SKM-1 treated with dmso at 0.1 percent for 144 hours (cell line): ENCODE results near the gene SLC13A3.

Experiments used
- DNase-seq: peaks from one replicate; lab custom pipeline; 2025; ENCODE audit not compliant: unreplicated experiment; lab: John Stamatoyannopoulos, UW

Gene SLC13A3, protein sequence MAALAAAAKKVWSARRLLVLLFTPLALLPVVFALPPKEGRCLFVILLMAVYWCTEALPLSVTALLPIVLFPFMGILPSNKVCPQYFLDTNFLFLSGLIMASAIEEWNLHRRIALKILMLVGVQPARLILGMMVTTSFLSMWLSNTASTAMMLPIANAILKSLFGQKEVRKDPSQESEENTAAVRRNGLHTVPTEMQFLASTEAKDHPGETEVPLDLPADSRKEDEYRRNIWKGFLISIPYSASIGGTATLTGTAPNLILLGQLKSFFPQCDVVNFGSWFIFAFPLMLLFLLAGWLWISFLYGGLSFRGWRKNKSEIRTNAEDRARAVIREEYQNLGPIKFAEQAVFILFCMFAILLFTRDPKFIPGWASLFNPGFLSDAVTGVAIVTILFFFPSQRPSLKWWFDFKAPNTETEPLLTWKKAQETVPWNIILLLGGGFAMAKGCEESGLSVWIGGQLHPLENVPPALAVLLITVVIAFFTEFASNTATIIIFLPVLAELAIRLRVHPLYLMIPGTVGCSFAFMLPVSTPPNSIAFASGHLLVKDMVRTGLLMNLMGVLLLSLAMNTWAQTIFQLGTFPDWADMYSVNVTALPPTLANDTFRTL

DNA sequence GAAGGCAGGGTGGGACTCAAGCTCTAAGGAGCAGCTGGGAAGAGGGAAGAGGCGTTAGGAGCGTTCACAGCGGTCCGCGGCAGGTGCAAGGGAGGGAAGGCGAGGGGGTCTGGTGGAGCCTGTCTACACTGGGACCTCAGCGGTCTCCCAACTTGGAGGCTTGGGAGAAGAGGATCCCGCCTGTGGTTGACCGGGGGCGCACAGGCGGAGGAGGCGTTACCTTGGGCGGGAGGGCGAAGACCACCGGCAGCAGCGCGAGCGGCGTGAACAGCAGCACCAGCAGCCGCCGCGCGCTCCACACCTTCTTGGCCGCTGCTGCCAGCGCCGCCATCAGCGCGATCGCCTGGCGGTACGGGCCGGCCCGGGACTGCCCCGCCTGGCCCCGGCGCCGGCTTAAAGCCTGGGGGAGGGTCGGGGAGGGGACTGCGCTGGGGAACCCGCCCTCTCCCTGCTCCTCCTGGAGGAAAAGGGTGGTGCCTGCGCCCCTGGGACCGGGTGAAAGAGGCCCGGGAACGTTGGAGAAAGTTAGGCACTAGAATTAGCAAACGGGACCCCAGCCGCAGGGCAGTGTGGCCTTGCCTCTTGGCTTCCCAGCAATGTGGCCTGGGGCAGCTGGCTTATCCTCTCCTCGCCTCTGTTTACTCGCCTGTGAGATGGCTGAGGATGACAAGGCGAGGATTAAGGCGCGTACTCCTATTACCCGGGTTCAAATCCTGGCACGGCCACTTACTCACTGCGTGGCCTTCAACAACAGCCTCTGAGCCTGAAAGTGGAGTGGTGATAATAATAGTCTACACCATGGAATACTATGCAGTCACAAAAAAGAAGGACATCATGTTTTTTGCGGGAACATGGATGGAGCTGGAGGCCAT, at the start of gene SLC13A3:
Gene SLC13A3, minus strand, starts transcription at position 369 of the 872 bp plus-strand sequence. Its CDS starts 38 bp downstream, at position 331.
- no peak for DNase-seq

DNA sequence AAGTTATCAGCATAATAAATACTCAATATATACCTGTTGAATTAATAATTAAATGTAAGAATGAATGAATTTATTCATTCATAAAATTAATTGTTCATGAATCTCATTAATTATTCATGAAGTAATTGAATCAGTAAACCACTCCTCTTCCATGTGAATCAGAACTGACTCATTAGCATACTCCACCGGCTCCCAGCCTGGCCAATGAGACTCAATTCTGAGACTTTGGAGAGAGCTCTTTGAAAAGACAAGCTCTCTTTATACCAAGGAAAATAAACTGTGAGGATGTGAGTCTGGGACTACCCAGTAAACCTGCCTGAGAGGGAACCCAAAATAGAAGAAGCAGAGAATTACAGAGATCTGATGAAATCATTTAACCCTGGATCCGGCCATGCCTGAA, 49.8 kb upstream of the SLC13A3 start:
- DNase-seq: no peak

DNA sequence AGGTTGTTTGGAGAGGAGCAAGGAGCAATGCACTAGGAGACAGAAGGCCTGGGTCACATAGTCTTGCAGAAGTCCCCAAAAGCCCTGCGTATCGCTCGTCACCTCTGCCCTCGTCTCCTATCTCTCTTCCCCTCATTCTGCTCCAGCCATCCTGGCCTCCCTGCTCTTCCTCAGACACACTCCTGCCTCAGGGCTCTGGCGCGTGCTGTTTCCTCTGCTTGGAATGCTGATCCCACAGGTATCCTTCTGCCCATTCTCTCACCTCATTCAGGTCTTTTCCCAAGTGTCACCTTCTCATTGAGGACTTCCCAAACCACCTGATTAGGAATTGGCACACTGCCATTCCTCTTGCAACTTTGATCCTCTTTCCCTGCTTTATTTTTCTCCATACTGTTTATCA, 49.2 kb upstream of the SLC13A3 start:
- no peak for DNase-seq

DNA sequence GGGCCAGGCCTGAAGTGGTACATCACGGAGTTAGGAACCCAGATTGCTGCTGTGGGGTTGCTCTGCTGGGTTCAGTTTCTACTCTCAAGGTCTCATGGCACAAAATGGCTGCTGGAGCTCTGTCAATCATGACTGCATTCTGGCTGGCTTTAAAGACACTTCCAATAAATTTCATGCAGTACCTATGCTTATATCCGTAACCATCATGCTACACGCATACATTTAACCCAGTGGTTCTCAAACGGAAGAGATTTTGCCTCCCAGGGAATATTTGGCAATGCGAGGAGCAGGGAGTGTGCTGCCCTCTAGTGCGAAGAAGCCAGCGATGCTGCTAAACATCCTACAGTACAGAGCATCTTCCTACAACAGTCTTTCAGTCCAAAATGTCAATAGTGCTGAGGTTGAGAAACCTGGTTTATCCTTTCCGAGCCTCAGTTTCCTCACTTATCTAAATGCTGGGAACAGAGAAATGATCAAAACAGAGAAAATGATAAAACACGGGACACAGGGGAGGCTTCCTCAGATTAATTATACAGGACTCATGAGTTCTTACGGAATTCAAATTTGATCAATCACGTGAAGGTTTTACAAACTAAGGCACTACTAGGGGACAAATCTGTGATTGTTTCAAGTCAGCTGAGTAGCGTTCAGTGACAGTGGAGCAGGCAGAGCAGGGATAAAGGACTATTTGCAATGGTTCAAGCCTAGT, 48.5 kb upstream of the SLC13A3 start:
- peak; percentile 66 for DNase-seq

DNA sequence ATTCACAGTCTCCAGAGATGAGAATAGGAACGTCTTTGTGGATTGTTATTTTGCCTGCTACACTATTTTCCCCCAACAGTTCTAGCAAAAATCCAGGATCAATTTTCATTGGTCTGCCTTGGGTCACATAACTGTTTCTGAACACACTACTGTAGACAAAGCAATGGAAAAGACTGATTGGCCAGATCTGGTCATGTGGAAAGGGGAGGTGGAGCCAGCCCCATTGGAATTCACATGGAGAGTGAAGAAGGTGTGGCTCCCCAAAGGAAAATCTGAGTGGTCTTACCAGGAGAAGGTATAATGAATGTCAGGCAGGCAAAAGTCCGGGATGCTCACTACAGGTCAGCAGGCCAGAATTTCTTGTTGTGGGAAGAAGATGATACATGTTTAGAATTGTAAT, 47.5 kb upstream of the SLC13A3 start:
- DNase-seq: no peak

DNA sequence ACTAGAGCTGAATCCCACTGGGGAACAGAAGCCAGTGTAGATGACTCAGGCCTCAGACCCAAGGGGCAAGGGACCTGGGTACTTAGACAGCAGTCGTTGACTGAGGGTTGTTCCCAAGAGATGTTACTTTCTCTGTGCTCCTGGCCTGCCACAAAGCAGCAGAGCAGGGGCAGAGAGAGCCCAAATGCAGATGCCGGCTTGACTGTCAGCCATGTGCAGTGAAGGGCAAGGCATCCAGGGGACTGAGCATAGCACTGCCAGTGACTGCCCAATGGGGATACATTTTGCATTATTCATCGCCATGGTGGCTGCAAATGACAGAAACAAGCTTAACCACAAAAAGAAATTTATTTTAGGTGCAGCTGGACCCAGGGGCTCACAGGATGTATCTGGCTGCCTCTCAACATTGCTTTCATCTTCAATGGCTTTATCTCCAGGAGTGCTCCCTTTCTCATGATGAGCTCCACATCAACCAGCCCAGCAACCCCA, 45.6 kb upstream of the SLC13A3 start:
- DNase-seq: no peak

DNA sequence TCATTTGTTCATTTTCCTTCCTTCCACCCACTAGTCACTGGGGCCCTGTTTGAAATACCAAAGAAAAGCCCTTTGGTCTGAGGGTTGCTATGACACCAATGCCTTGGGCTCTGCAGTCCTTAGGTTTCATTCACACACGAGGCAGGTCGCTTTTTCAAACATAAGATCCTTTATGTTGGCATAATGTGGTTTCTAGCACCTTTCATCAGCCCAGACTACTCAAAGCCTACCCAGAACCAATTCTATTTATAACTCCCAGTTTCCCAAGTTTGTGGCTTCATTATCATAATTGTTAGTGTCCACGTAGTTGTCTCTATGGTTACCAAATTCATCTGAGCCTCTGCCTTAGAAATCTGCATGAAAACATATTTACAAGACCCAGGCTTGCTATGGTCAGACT, 44.6 kb upstream of the SLC13A3 start:
- no peak for DNase-seq

DNA sequence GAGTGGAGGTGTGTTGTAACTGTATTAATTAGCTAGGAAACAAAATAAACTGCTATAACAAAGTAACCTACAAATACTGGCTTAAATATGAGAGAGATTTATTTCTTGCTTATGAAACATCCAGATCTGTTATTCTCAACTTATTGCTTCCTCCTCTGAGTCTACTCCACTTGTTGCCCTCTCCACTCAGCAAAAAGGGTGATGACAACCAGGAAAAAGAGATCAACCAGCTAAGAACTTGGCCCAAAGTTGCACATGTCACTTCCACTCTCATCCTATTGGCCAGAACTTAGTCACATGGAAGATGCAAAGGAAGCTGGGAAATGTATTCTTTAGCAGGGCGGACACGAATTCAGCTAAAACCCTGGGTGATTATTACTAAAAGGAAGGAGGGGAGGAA, 43.2 kb upstream of the SLC13A3 start:
- DNase-seq: peak; percentile 33

DNA sequence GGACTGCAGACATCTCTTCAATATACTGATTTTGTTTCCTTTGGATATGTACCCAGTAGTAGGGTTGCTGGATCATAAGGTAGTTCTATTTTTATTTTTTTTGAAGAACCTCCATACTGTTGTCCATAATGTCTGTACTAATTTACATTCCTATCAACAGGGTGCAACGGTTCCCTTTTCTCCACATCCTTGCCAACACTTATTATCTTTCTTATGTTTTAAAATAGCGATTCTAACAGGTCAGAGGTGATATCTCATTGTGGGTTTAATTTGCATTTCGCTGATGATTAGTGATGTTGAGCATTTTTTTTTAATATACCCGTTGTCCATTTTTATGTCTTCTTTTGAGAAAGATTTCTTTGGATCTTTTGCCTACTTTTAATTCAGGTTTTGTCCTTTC, 39.9 kb upstream of the SLC13A3 start:
- no peak for DNase-seq

DNA sequence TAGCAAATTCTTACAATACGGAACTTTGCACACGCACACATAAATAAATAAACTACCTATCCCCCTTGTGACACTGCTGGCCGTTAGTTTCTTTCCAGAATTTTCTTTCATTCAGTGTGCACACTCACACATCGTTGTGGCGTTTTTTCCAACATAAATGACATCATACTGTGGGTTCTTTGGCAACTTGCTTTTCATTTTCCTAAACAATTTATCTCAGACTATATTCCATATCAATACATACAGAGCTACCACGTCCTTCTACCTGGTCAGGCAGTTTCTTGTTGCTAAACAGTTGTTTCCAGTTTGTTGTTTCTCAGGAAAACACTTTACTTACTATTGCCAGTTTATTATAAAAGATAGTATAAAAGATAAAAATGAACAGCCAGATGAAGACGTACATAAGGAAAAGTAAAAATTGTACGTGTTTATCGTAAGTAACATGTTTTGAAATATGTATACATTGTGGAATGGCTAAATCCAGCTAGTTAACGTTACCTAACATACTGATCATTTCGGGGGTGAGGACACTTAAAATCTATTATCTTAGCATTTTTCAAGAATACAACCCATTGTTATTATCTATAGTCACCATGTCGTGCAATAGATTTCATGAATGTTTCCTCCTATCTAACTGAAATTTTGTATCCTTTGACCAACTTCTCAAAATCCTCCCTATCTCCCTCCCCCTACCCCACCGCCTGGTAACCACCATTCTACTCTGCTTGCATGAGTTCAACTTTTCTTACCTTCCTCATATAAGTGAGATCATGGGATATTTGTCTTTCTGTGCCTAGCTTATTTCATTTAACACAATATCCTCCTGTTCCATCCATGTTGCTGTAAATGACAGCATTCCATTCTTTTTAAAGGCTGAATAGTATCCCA, 39.2 kb upstream of the SLC13A3 start:
- DNase-seq: no peak

DNA sequence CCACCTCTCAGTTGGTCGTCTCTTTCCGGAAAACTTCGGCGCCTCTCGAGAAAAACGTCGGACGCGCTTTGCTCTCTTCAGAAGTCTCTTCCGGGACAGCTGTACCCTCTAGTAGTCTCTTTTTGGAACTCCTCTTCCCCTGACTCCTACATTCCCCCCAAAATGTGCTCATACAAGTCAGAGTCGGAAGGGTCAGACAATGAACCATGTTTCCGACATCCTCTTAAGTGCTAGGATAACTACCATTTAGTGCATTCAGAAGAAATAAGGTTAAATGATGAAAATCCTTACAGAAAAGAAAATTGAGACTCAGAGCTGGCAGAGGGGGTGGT, 38.5 kb upstream of the SLC13A3 start:
- no peak for DNase-seq

DNA sequence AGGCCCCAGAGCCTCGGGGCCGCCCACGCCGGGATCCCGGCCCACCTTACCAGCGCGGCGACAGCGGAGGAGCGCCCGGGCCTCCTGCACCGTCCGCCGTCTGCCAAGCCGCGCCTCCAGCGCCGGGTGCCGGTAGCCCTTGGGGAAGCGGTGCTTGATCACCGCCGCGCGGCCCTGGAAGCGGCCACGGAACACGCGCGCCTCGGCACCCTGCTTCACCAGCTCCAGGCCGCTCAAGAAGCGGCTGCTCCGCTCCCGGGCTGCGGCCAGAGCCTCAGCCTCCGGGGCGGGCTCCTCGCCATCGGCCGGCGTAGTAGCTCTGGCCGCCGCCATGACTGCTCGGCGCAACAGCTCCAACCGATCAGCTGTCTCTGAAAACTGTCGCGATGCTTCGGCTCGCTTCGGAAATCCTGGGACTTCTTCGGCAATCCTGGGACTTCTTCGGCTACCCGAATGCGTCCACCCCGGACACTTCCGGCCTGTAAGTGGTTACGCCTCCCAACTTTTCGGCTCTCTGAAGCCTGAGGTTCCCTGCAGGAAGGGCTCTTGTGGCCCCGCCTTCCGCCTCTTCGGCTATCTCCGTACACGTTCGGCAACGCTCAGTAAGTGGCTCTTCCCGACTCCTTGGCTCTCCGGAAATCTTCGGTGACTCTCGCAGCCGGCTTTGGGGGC, 38.0 kb upstream of the SLC13A3 start, which contains the start of gene TP53RK:
Gene TP53RK, minus strand, starts transcription at position 363 of the 672 bp plus-strand sequence. Its CDS starts 30 bp downstream, at position 333.
- DNase-seq: peak; percentile 99

DNA sequence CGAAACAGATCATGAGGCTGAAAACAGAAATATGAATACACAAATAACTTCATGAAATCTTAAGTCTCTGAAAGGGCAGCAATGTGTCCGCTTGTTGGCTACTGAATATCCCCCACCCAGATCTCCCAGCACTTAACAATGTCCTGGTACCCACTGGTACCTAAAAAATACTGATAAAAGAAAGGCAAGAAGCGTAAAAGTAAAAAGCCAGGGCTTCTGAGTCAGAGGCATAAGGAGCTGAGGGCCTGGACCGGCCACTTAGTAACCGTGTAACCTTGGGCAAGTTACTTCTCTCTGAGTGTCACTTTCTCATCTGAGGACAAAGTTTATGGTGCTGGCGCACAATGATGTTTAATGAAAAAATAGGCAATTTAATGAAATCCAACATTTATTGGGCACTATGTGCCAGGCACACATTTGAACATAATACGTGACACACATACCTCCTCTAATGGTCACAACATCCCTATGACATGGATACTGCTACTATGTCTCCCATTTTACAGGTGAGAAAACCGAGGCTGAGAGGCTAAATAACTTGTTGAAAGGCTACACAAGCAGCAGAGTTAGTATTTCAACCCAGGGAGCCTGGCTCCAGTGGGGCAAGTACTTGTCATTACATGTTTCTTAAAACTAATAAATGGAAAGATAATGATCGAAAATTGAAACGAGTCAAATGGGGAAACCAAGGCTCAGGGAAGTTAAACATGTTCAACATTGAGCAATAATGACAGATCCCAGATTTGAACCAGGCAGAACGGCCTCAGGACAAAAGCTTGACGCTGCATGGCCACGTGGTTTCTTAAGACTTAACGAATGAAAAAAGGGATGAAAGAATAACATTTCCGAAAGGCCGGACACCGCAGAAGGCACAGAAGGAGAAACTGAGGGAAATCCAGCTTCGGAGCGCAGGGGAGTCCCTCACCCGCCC, 37.2 kb upstream of the SLC13A3 start:
- no peak for DNase-seq

DNA sequence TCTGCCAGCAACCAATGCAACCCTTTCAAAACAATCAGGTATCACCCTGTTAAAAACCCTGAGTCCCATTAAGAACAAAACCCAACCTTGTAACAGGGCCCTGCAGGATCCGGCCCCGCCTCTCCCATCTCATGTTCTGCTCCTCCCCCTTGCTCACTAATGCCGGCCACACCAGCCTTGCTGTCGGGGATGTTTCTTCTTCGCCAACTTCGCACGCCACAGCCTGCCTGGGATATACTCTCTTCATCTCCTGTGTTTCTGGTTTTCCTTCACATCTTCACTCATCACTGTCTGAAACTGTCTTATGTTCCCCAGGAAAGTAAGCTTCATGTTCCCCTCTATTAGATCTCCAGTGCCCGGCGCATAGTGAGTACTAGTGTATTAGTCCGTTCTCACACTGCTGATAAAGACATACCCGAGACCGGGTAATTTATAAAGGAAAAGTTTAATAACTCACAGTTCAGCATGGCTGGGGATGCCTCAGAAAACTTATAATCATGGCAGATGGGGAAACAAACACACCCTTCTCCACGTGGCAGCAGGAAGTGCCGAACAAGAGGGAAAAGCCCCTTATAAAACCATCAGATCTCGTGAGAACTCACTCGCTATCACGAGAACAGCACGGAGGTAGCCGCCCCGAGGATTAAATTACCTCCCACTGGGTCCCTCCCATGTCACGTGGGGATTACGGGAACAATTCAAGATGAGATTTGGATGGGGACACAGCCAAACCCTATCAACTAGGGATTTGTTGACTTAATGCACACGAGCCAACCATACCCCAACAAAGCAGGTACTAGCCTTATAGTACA, 32.9 kb upstream of the SLC13A3 start:
- DNase-seq: no peak

DNA sequence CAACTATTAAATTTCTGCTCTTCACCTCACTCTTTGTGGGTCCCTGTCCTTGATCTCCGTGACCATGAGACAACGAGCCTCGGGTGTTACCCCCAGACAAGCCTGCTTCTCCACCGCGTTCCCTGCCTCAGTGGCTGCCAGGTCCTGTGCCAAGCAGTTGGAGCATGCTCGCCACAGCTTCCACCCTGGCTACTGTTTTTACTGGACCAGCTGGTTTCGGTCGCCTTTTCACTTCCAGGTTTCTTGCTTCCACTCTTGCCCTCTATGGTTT, 32.3 kb upstream of the SLC13A3 start:
- DNase-seq: no peak

DNA sequence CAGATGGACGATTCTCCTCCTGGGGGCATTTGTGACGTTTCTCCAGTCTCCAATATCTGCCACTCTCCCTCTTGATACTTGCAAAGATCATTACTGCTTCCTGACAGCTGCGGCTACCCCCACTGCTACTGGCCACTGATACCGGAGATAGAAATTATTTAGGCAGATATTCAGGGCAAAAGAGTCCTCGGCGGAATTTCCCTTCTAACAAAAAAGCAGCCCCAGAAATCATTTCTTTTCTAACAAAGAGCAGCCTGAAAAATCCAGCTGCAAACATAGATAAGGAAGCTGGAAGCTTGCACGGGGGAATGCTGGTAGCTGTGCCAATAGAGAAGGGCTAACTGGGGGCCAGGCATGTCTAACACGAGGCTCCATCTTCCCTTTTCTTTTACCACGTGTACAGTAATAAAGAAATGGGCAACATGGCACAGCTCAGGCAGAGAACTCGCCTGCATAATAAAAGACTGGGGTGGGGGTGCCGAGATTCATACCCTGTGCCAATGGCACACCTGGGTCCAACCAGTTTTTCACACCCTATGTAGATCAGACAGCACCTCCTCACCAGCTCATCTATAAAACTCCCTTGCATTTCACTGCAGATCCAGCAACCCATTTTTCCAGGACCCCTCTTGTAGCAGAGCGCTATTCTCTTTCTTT, 31.9 kb upstream of the SLC13A3 start:
- no peak for DNase-seq
